H1 (cell line): ENCODE measurements around the gene KIT. TPM values are rescaled to one million over a fixed set of nuclear protein-coding genes. Genes with fewer than 3 reads are reported as not detected.

Source experiments
- CTCF ChIA-PET: fragments of 300-600 bp; sonication (Branson Sonifier 250); formaldehyde crosslinking; loops from one replicate; lab custom pipeline; 2021; ENCODE audit not compliant: partially characterized antibody; lab: Charles Lee
- POLR2A ChIA-PET: fragments of 300-600 bp; sonication (Branson Sonifier 250); formaldehyde crosslinking; loops from one replicate; lab custom pipeline; 2021; ENCODE audit warnings: inconsistent platforms; ENCODE audit not compliant: partially characterized antibody; lab: Charles Lee
- DNase-seq, 2 experiments: peaks; one replicate each; pipeline versions ENCODE4 v3.0.0 to v3.0.0-alpha.2; 2010 to 2022; ENCODE audit warnings: low spot score in 2 of 2, low read depth in 1 of 2, mixed read lengths in 1 of 2
- FAIRE-seq: peaks from 2 replicates; lab custom pipeline; 2011; peaks lifted over from hg19 to GRCh38; lab: Jason Lieb, UNC
- H2AFZ ChIP-seq: 2 replicates; pipeline ENCODE4 v1.8.1; 2012; ENCODE audit warnings: low read length, inconsistent platforms
- H2AK5ac ChIP-seq: 2 replicates; pipeline ENCODE4 v1.6.1; 2013; ENCODE audit warnings: low read depth, low read length
- H2BK120ac ChIP-seq: replicated peaks from 2 replicates; pipeline ENCODE3; 2013; ENCODE audit warnings: low read depth, low read length, inconsistent platforms
- H2BK12ac ChIP-seq: 2 replicates; pipeline ENCODE4 v1.6.1; 2013; ENCODE audit warnings: low read depth, low read length
- H2BK15ac ChIP-seq: 2 replicates; pipeline ENCODE4 v1.6.1; 2013; ENCODE audit warnings: low read length
- H2BK20ac ChIP-seq: 2 replicates; pipeline ENCODE4 v1.6.1; 2013; ENCODE audit warnings: low read length
- H2BK5ac ChIP-seq: 2 replicates; pipeline ENCODE4 v1.6.1; 2013; ENCODE audit warnings: low read depth, low read length
- H3K14ac ChIP-seq: 2 replicates; pipeline ENCODE4 v1.6.1; 2013; ENCODE audit warnings: inconsistent platforms; ENCODE audit not compliant: insufficient read length
- H3K18ac ChIP-seq: 2 replicates; pipeline ENCODE4 v1.6.1; 2013; ENCODE audit warnings: low read length; ENCODE audit errors: extremely low read depth
- H3K23ac ChIP-seq: 2 replicates; pipeline ENCODE4 v1.6.1; 2013; ENCODE audit warnings: inconsistent platforms; ENCODE audit not compliant: insufficient read length
- H3K23me2 ChIP-seq: 2 replicates; pipeline ENCODE4 v1.6.1; 2013; ENCODE audit warnings: low read depth, low read length
- H3K27ac ChIP-seq: 2 replicates; pipeline ENCODE4 v1.6.1; 2011; ENCODE audit warnings: low read depth, low read length, inconsistent platforms
- H3K27me3 ChIP-seq, 4 experiments: replicated peaks in 1 of 4; 1 replicate in 1 of 4; 2 replicates in 3 of 4; pipeline versions ENCODE4 v1.6.1 to v1.8.1; 2011 to 2013; ENCODE audit warnings: low read length in 3 of 4, mild to moderate bottlenecking in 3 of 4, inconsistent platforms in 2 of 4, mixed read lengths in 2 of 4, moderate library complexity in 1 of 4; ENCODE audit not compliant: control insufficient read depth in 3 of 4, insufficient read depth in 3 of 4; ENCODE audit errors: extremely low read depth in 1 of 4
- H3K36me3 ChIP-seq, 4 experiments: 2 replicates each; pipeline versions ENCODE4 v1.6.1 to v1.8.1; 2011 to 2013; ENCODE audit warnings: mild to moderate bottlenecking in 4 of 4, low read length in 3 of 4, moderate library complexity in 2 of 4, control low read depth in 1 of 4, inconsistent platforms in 1 of 4; ENCODE audit not compliant: insufficient read depth in 4 of 4, control insufficient read depth in 2 of 4
- H3K4ac ChIP-seq: replicated peaks from 2 replicates; pipeline ENCODE3; 2013; ENCODE audit warnings: low read length, low read depth, mixed read lengths, inconsistent platforms; ENCODE audit not compliant: insufficient read length
- H3K4me1 ChIP-seq, 4 experiments: replicated peaks in 1 of 4; 1 replicate in 1 of 4; 2 replicates in 3 of 4; pipeline versions ENCODE4 v1.6.1 to v1.8.1; 2011 to 2013; ENCODE audit warnings: low read length in 3 of 4, inconsistent platforms in 2 of 4, mixed read lengths in 1 of 4; ENCODE audit not compliant: insufficient read depth in 4 of 4, control insufficient read depth in 3 of 4
- H3K4me2 ChIP-seq, 2 experiments: 2 replicates each; pipeline versions ENCODE4 v1.6.1 to v1.8.1; 2011 to 2013; ENCODE audit warnings: low read depth in 2 of 2, low read length in 2 of 2, control low read depth in 1 of 2, inconsistent platforms in 1 of 2, mild to moderate bottlenecking in 1 of 2; ENCODE audit not compliant: insufficient read depth in 1 of 2
- H3K4me3 ChIP-seq, 4 experiments: fragments of 200-600, 300-600 bp in 1 of 4; sonication (generic), shearing (Covaris generic), sonication (Bioruptor Twin) in 1 of 4; 2 replicates each; pipeline versions ENCODE4 v1.5.1 to v1.8.1; 2011 to 2016; ENCODE audit warnings: low read length in 4 of 4, low read depth in 3 of 4, control low read depth in 2 of 4, inconsistent platforms in 2 of 4, mild to moderate bottlenecking in 2 of 4, mixed read lengths in 1 of 4, moderate library complexity in 1 of 4; ENCODE audit not compliant: insufficient read depth in 2 of 4; ENCODE audit errors: extremely low read depth in 1 of 4
- H3K56ac ChIP-seq: replicated peaks from 2 replicates; pipeline ENCODE3; 2013; ENCODE audit warnings: low read depth, mild to moderate bottlenecking, mixed read lengths, low read length, inconsistent platforms; ENCODE audit not compliant: insufficient read length
- H3K79me1 ChIP-seq: 2 replicates; pipeline ENCODE4 v1.6.1; 2013; ENCODE audit warnings: low read depth, low read length, control low read depth
- H3K79me2 ChIP-seq, 2 experiments: 2 replicates each; pipeline versions ENCODE4 v1.6.1 to v1.8.1; 2012 to 2013; ENCODE audit warnings: low read length in 2 of 2, mild to moderate bottlenecking in 2 of 2, inconsistent platforms in 1 of 2; ENCODE audit not compliant: insufficient read depth in 2 of 2, control insufficient read depth in 1 of 2
- H3K9ac ChIP-seq, 4 experiments: replicated peaks in 1 of 4; 1 replicate in 1 of 4; 2 replicates in 3 of 4; pipeline versions ENCODE4 v1.6.1 to v1.8.1; 2011 to 2013; ENCODE audit warnings: low read depth in 3 of 4, low read length in 3 of 4, control low read depth in 2 of 4, mild to moderate bottlenecking in 2 of 4, moderate library complexity in 2 of 4, inconsistent platforms in 1 of 4; ENCODE audit errors: extremely low read depth in 1 of 4
- H3K9me3 ChIP-seq, 2 experiments: 2 replicates each; pipeline versions ENCODE4 v1.6.1 to v1.8.1; 2012 to 2013; ENCODE audit warnings: mild to moderate bottlenecking in 2 of 2, moderate library complexity in 2 of 2, control low read depth in 1 of 2, inconsistent platforms in 1 of 2, low read depth in 1 of 2, low read length in 1 of 2, mixed read lengths in 1 of 2; ENCODE audit not compliant: insufficient read depth in 2 of 2
- H4K20me1 ChIP-seq, 2 experiments: replicated peaks in 1 of 2; 2 replicates each; pipeline versions ENCODE3 to v1.8.1; 2011 to 2013; ENCODE audit warnings: inconsistent platforms in 2 of 2, low read length in 2 of 2, mild to moderate bottlenecking in 1 of 2; ENCODE audit not compliant: insufficient read depth in 2 of 2, control insufficient read depth in 1 of 2
- H4K5ac ChIP-seq: 2 replicates; pipeline ENCODE4 v1.6.1; 2013; ENCODE audit warnings: low read length, low read depth, mixed read lengths, inconsistent platforms; ENCODE audit not compliant: insufficient read length
- H4K8ac ChIP-seq: 2 replicates; pipeline ENCODE4 v1.8.0; 2013; ENCODE audit warnings: mild to moderate bottlenecking, moderate library complexity, low read length, inconsistent platforms; ENCODE audit not compliant: insufficient read depth; ENCODE audit errors: extremely low read depth
- H4K91ac ChIP-seq: replicated peaks from 2 replicates; pipeline ENCODE3; 2013; ENCODE audit warnings: low read length, mixed read lengths, inconsistent platforms; ENCODE audit not compliant: insufficient read length
- CBX5 ChIP-seq: fragments of 300-800, 300-1000 bp; sonication (generic); IDR thresholded peaks from 2 replicates; pipeline ENCODE4 v1.7.1; 2016; ENCODE audit warnings: antibody characterized with exemption, low read length, low read depth
- CHD2 ChIP-seq: IDR thresholded peaks from 2 replicates; pipeline ENCODE4 v1.6.1; 2012; ENCODE audit warnings: low read length, improper control_type of control experiment
- HDAC6 ChIP-seq: IDR thresholded peaks from one replicate; pipeline ENCODE4 v1.7.1; 2012; ENCODE audit warnings: low read depth, mild to moderate bottlenecking, inconsistent platforms, low read length, moderate library complexity
- JUN ChIP-seq: IDR thresholded peaks from 2 replicates; pipeline ENCODE4 v1.6.1; 2011; ENCODE audit warnings: low read depth, mild to moderate bottlenecking, improper control_type of control experiment, low read length
- JUND ChIP-seq: IDR thresholded peaks from 2 replicates; pipeline ENCODE4 v1.6.1; 2011; ENCODE audit warnings: mild to moderate bottlenecking, improper control_type of control experiment, low read length
- MAFK ChIP-seq: IDR thresholded peaks from 2 replicates; pipeline ENCODE4 v1.6.1; 2012; ENCODE audit warnings: low read depth, mild to moderate bottlenecking, improper control_type of control experiment, low read length
- NANOG ChIP-seq: IDR thresholded peaks from 2 replicates; pipeline ENCODE4 v1.6.1; 2011; ENCODE audit warnings: low read length, low read depth, mild to moderate bottlenecking, inconsistent platforms; ENCODE audit not compliant: insufficient read depth, poor library complexity, severe bottlenecking
- RFX5 ChIP-seq: IDR thresholded peaks from 2 replicates; pipeline ENCODE4 v1.6.1; 2011; ENCODE audit warnings: low read depth, low read length, improper control_type of control experiment, borderline replicate concordance
- SAP30 ChIP-seq: fragments of 300-600 bp; sonication (generic); IDR thresholded peaks from 2 replicates; pipeline ENCODE4 v1.7.1; 2012; ENCODE audit warnings: low read length, moderate library complexity, mild to moderate bottlenecking, inconsistent platforms; ENCODE audit not compliant: insufficient read depth, insufficient replicate concordance
- SP2 ChIP-seq: IDR thresholded peaks from 2 replicates; pipeline ENCODE4 v1.6.1; 2012; ENCODE audit warnings: mild to moderate bottlenecking, low read length, inconsistent platforms
- ZNF274 ChIP-seq: IDR thresholded peaks from 2 replicates; pipeline ENCODE4 v1.7.0; 2012; ENCODE audit warnings: low read length, borderline replicate concordance; ENCODE audit errors: extremely low read depth
- WGBS, 2 experiments: shearing (Covaris generic) in 1 of 2; methylation state at CpG; one replicate each; pipeline versions ENCODE4 v1.1.6 to v1.1.7; 2013 to 2015; ENCODE audit warnings: low lambda C conversion rate in 2 of 2, mixed read lengths in 2 of 2, inconsistent platforms in 1 of 2, low coverage in 1 of 2, missing lambda C conversion rate in 1 of 2; ENCODE audit not compliant: insufficient replicate concordance in 2 of 2, insufficient coverage in 1 of 2, insufficient read length in 1 of 2; ENCODE audit errors: extremely low coverage in 1 of 2, missing lambda C conversion rate in 1 of 2; 5-methylcytosine and 5-hydroxymethylcytosine counted together
- polyA plus RNA-seq, 7 experiments: library from polyadenylated mRNA; depleted of rRNA in 3 of 7; stranded (reverse) in 5 of 7; unstranded in 2 of 7; fragments of >200 nt in 5 of 7; fragments of 200-250 nt in 2 of 7; gene quantifications; 1 replicate in 5 of 7; 2 replicates in 1 of 7; 4 replicates in 1 of 7; pipeline versions ENCODE4 v1.2.1 to v1.2.3, GENCODE V29; 2011 to 2013; ENCODE audit warnings: missing spikeins in 2 of 7, mixed read lengths in 2 of 7
- total RNA-seq: library from RNA; stranded (reverse); fragmentation: NEBNext Ultra II Directional; extraction: Animal tissue kit (Norgen Biotek cat#: 25700); gene quantifications from 2 replicates; pipeline ENCODE4 v1.2.1, GENCODE V29; 2021
- TF ChIP-seq, protein P1 (sequence below): IDR thresholded peaks from 2 replicates; pipeline ENCODE4 v1.6.1; 2012; ENCODE audit warnings: inconsistent platforms

The KIT gene
- total and polyA plus RNA-seq, 2 of the 8 experiments (the other 6 are each of a cell fraction or from before 2014, with no cell fraction given): 14.4 to 24.8 TPM

DNA sequence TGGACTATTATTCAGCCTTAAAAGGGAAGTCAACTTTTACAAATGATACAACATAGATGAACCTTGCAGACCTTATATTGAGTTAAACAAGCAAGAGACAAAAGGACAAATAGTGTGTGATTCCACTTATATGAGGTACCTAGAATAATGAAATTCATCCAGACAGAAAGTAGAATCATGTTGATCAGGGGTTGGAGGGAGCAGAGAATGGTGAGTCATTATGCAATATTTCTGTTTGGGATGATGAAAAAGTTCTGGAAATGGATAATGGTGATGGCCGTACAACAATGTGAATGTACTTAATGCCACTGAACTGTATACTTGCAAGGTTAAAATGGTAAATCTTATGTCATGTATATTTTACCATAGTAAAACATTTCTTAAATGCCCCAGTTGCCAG is 22.1 kb downstream of the KIT start:
- H3K27me3 ChIP-seq: no peaks in the 10 kb centered on the region
- no peak overlapping the region for H4K91ac ChIP-seq
- no peak for DNase-seq
- no peaks in the 10 kb centered on the region for H3K9me3 ChIP-seq
- H3K23me2 ChIP-seq: no peaks in the 10 kb centered on the region
- H3K4me2 ChIP-seq: no peak overlapping the region
- no peak overlapping the region for H3K4ac ChIP-seq
- H2AFZ ChIP-seq: no peak overlapping the region
- H3K23ac ChIP-seq: no peak overlapping the region
- no peak overlapping the region for H4K8ac ChIP-seq
- H3K9ac ChIP-seq: no peak overlapping the region
- H2BK12ac ChIP-seq: no peak overlapping the region
- no peak overlapping the region for H2BK5ac ChIP-seq
- H3K4me3 ChIP-seq: no peak overlapping the region
- H4K20me1 ChIP-seq: peaks cover 2 to 5% of the 10 kb centered on the region in 2 experiments
- POLR2A ChIA-PET: no interaction called here
- no peak overlapping the region for H2BK120ac ChIP-seq
- H3K18ac ChIP-seq: no peak overlapping the region
- H4K5ac ChIP-seq: no peak overlapping the region
- 88% methylated on average over 1 of the region's 1 CpG; no CpG with 5 or more reads in 1 of the 2 experiments for WGBS, 2 experiments
- H3K27ac ChIP-seq: no peak overlapping the region
- H3K36me3 ChIP-seq: no peaks in the 10 kb centered on the region
- H3K79me1 ChIP-seq: no peaks in the 10 kb centered on the region; the same call in 1 of the 2 replicates
- TF ChIP-seq NANOG (no peak), ZNF274 (no peak), CHD2 (no peak), CBX5 (no peak), SP2 (no peak), MAFK (no peak), SAP30 (no peak), JUND (no peak), HDAC6 (no peak), JUN (no peak), RFX5 (no peak)
- TF ChIP-seq, protein P1, sequence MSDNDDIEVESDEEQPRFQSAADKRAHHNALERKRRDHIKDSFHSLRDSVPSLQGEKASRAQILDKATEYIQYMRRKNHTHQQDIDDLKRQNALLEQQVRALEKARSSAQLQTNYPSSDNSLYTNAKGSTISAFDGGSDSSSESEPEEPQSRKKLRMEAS: no peak
- TF ChIP-seq, all 59 proteins: peak for 0
- peaks cover 9 to 19% (median 14%) of the 10 kb centered on the region in 4 experiments; a peak in 6 of 7 replicates for H3K4me1 ChIP-seq
- CTCF ChIA-PET: interaction anchor here (1.4 kb wide), 1 partner anchor 16 kb away, joined by 4 read pairs; no protein-coding TSS in a partner anchor
- peaks cover 0 to 36% of the 10 kb centered on the region in 2 experiments; a peak in 2 of 4 replicates for H3K79me2 ChIP-seq
- H2AK5ac ChIP-seq: no peak overlapping the region
- no peak overlapping the region for H2BK20ac ChIP-seq
- H2BK15ac ChIP-seq: no peak overlapping the region
- no peak for FAIRE-seq
- no peak overlapping the region for H3K14ac ChIP-seq
- no peak overlapping the region for H3K56ac ChIP-seq
